K562 (cell line): ENCODE measurements around the gene PLPP1. TPM values are rescaled to one million over a fixed set of nuclear protein-coding genes. Genes with fewer than 3 reads are reported as not detected.

Experiments used
- ATAC-seq: fragments of 200-7000 bp; cut with Tn5 transposase; 3 replicates; pipeline ENCODE4 v1.9.1; 2020; ENCODE audit warnings: moderate library complexity
- BruUV-seq: library from RNA; stranded (reverse); fragments of 400-500 nt; replicated peaks from 2 replicates; lab custom pipeline; 2021; lab: Mats Ljungman, UMichigan
- CTCF ChIA-PET: fragments of 300-600 bp; formaldehyde crosslinking; extraction: SDS; loops from one replicate; lab custom pipeline; 2021; ENCODE audit warnings: low intra/inter-chr PET ratio; lab: Yijun Ruan, JAX
- POLR2A ChIA-PET: fragments of 300-600, 350-650 bp; sonication (Branson Sonifier 250); formaldehyde crosslinking; extraction: SDS; loops from one replicate; lab custom pipeline; 2021; ENCODE audit warnings: antibody characterized with exemption, inconsistent platforms; lab: Yijun Ruan, JAX
- DNase-seq, 4 experiments: peaks; one replicate each; pipeline versions ENCODE4 v3.0.0 to v3.0.0-alpha.2; 2011 to 2018; ENCODE audit warnings: low spot score in 3 of 4, mixed read lengths in 3 of 4; ENCODE audit errors: extremely low read depth in 1 of 4
- FAIRE-seq: peaks from 2 replicates; lab custom pipeline; 2011; peaks lifted over from hg19 to GRCh38; lab: Jason Lieb, UNC
- H2AFZ ChIP-seq: 2 replicates; pipeline ENCODE4 v1.6.0; 2011; ENCODE audit warnings: low read depth, low read length, control low read depth, inconsistent platforms
- H3K27ac ChIP-seq: fragments of 200-600 bp; 3 replicates; pipeline ENCODE4 v1.8.0; 2011; ENCODE audit warnings: low read depth, mild to moderate bottlenecking, control low read depth, inconsistent platforms, low read length, moderate library complexity, mixed read lengths; ENCODE audit errors: extremely low read depth
- H3K27me3 ChIP-seq, 2 experiments: fragments of 300-600 bp in 1 of 2; 2 replicates in 1 of 2; 3 replicates in 1 of 2; pipeline versions ENCODE4 v1.6.0 to v1.8.0; 2011; ENCODE audit warnings: inconsistent platforms in 2 of 2, low read length in 2 of 2, mild to moderate bottlenecking in 1 of 2, mixed read lengths in 1 of 2, moderate library complexity in 1 of 2; ENCODE audit not compliant: control insufficient read depth in 2 of 2, insufficient read depth in 2 of 2
- H3K36me3 ChIP-seq: fragments of 300-600 bp; 3 replicates; pipeline ENCODE4 v1.8.0; 2011; ENCODE audit warnings: mild to moderate bottlenecking, low read length, inconsistent platforms; ENCODE audit not compliant: control insufficient read depth, insufficient read depth
- H3K4me1 ChIP-seq, 2 experiments: fragments of 200-600 bp in 1 of 2; replicated peaks in 1 of 2; 2 replicates in 1 of 2; 3 replicates in 1 of 2; pipeline versions ENCODE4 v1.5.1 to v1.8.0; 2011; ENCODE audit warnings: inconsistent platforms in 2 of 2, low read length in 2 of 2, mild to moderate bottlenecking in 1 of 2, mixed read lengths in 1 of 2, moderate library complexity in 1 of 2; ENCODE audit not compliant: control insufficient read depth in 2 of 2, insufficient read depth in 2 of 2
- H3K4me2 ChIP-seq: 2 replicates; pipeline ENCODE4 v1.6.1; 2011; ENCODE audit warnings: low read length, control low read depth, inconsistent platforms, mixed read lengths; ENCODE audit not compliant: insufficient read depth
- H3K4me3 ChIP-seq: fragments of 200-600 bp; sonication (generic), shearing (Covaris generic); 2 replicates; pipeline ENCODE4 v1.5.1; 2016; ENCODE audit warnings: control low read depth, inconsistent platforms
- H3K79me2 ChIP-seq: fragments of 200-600 bp; 3 replicates; pipeline ENCODE4 v1.8.0; 2011; ENCODE audit warnings: low read length, inconsistent platforms; ENCODE audit not compliant: control insufficient read depth, insufficient read depth
- H3K9ac ChIP-seq, 2 experiments: 2 replicates each; pipeline versions ENCODE4 v1.6.0 to v1.6.1; 2011; ENCODE audit warnings: low read depth in 2 of 2, low read length in 2 of 2, control low read depth in 1 of 2, inconsistent platforms in 1 of 2, mild to moderate bottlenecking in 1 of 2, mixed read lengths in 1 of 2; ENCODE audit not compliant: insufficient read depth in 1 of 2
- H3K9me1 ChIP-seq: one replicate; pipeline ENCODE4 v1.6.0; 2011; ENCODE audit warnings: inconsistent platforms, mild to moderate bottlenecking, low read length, moderate library complexity; ENCODE audit not compliant: control insufficient read depth, insufficient read depth
- H3K9me3 ChIP-seq: replicated peaks from 2 replicates; pipeline ENCODE4 v1.5.1; 2011; ENCODE audit warnings: low read depth, low read length, inconsistent platforms; ENCODE audit not compliant: control insufficient read depth, insufficient read depth
- H4K20me1 ChIP-seq: replicated peaks from 2 replicates; pipeline ENCODE4 v1.6.1; 2011; ENCODE audit warnings: low read length, inconsistent platforms, mixed read lengths; ENCODE audit not compliant: control insufficient read depth, insufficient read depth
- CBX8 ChIP-seq: fragments of 200-600 bp; sonication (generic); IDR thresholded peaks from 2 replicates; pipeline ENCODE4 v1.6.1; 2012; ENCODE audit warnings: borderline replicate concordance, mixed run types, low read depth, mild to moderate bottlenecking, moderate library complexity, mixed read lengths, low read length, control low read depth, inconsistent platforms; ENCODE audit not compliant: poor library complexity, severe bottlenecking; ENCODE audit errors: extremely low read depth
- DIDO1 ChIP-seq: fragments of 450-650 bp; IDR thresholded peaks from 2 replicates; pipeline ENCODE4 v1.6.1; 2016; ENCODE audit warnings: low read depth, missing biosample characterization, missing genetic modification characterization
- EZH2 ChIP-seq: IDR thresholded peaks from 2 replicates; pipeline ENCODE4 v1.6.1; 2012; ENCODE audit warnings: low read depth, mild to moderate bottlenecking, inconsistent platforms, low read length, borderline replicate concordance
- FIP1L1 ChIP-seq: fragments of 200-400 bp; formaldehyde crosslinking; IDR thresholded peaks from 2 replicates; pipeline ENCODE4 v1.6.1; 2018; ENCODE audit warnings: mild to moderate bottlenecking, low read depth, low read length; ENCODE audit not compliant: poor library complexity, severe bottlenecking
- FOS ChIP-seq: IDR thresholded peaks from 3 replicates; pipeline ENCODE4 v1.6.1; 2011; ENCODE audit not compliant: insufficient read length; ENCODE audit errors: extremely low read depth
- NBN ChIP-seq: fragments of 450-650 bp; IDR thresholded peaks from 2 replicates; pipeline ENCODE4 v1.6.1; 2016; ENCODE audit warnings: low read depth, mild to moderate bottlenecking
- SETDB1 ChIP-seq: IDR thresholded peaks from one replicate; pipeline ENCODE4 v1.6.1; 2012; ENCODE audit warnings: low read length, control low read depth, inconsistent platforms
- SMARCB1 ChIP-seq: IDR thresholded peaks from 2 replicates; pipeline ENCODE4 v1.6.1; 2011; ENCODE audit warnings: improper control_type of control experiment, low read depth; ENCODE audit not compliant: insufficient read length
- TEAD2 ChIP-seq: fragments of 450-650 bp; IDR thresholded peaks from 2 replicates; pipeline ENCODE4 v1.6.1; 2016; ENCODE audit warnings: missing genetic modification characterization, control low read depth, missing compliant biosample characterization
- ZNF12 ChIP-seq: sonication (generic); formaldehyde crosslinking; IDR thresholded peaks from 2 replicates; pipeline ENCODE4 v1.4.0; 2020; ENCODE audit warnings: mild to moderate bottlenecking, missing genetic modification reagents
- ZNF354B ChIP-seq: fragments of 250-450 bp; sonication (Bioruptor Pico); IDR thresholded peaks from 2 replicates; pipeline ENCODE4 v1.4.0; 2020
- ZNF764 ChIP-seq: fragments of 250-450 bp; sonication (Bioruptor Pico); IDR thresholded peaks from 2 replicates; pipeline ENCODE4 v1.4.0; 2020; ENCODE audit warnings: low read depth, mild to moderate bottlenecking, moderate library complexity
- WGBS: fragments of 100-300 bp; shearing (Covaris generic); methylation state at CpG from one replicate; pipeline ENCODE4 v1.1.6; 2016; ENCODE audit warnings: low coverage, mixed read lengths; ENCODE audit not compliant: insufficient coverage; ENCODE audit errors: missing lambda C conversion rate; 5-methylcytosine and 5-hydroxymethylcytosine counted together
- in situ Hi-C: fragments of 300-500 bp; cut with MboI; formaldehyde crosslinking; loops from 4 replicates; pipeline ENCODE4 v1.15.0; 2018; ENCODE audit warnings: inconsistent platforms, mixed read lengths
- intact Hi-C: fragments of 100-400 bp; cut with micrococcal nuclease; formaldehyde crosslinking; loops from 2 replicates; pipeline ENCODE4 v1.14.2; 2022
- polyA plus RNA-seq, 8 experiments: library from polyadenylated mRNA; depleted of rRNA in 4 of 8; stranded (reverse) in 5 of 8; unstranded in 3 of 8; fragments of >200 nt; fragmentation: Nextera tagmentation in 2 of 8; fragmentation: Illumina TruSeq in 1 of 8; extraction: Ambion mirVana in 2 of 8; extraction: Trizol in 1 of 8; gene quantifications; 2 replicates each; pipeline versions ENCODE4 v1.2.1 to v1.2.3, GENCODE V29; 2011 to 2014; ENCODE audit warnings: inconsistent platforms in 1 of 8, missing spikeins in 1 of 8
- total RNA-seq, 7 experiments: library from RNA; depleted of rRNA in 6 of 7; stranded (reverse); fragments of >200 nt in 6 of 7; fragmentation: Illumina TruSeq in 2 of 7; extraction: Trizol in 2 of 7; gene quantifications; 2 replicates each; pipeline versions ENCODE4 v1.2.1 to v1.2.3, GENCODE V29; 2011 to 2021; ENCODE audit warnings: low replicate concordance in 1 of 7
- TF ChIP-seq, protein P1 (sequence below), 2 experiments: fragments of 250-450 bp in 1 of 2; fragments of 450-650 bp in 1 of 2; sonication (Bioruptor Pico) in 1 of 2; IDR thresholded peaks; 2 replicates each; pipeline versions ENCODE4 v1.6.1 to v1.8.0; 2016 to 2021; ENCODE audit warnings: mild to moderate bottlenecking in 2 of 2, moderate library complexity in 2 of 2, missing compliant biosample characterization in 1 of 2, missing genetic modification characterization in 1 of 2
- TF ChIP-seq, protein P2 (sequence below), 3 experiments: fragments of 200-800 bp in 1 of 3; fragments of 250-450 bp in 1 of 3; fragments of 450-650 bp in 1 of 3; sonication (Bioruptor Pico) in 1 of 3; sonication (Bioruptor generic) in 1 of 3; formaldehyde crosslinking in 1 of 3; IDR thresholded peaks; 2 replicates each; pipeline versions ENCODE4 v1.6.1 to v1.8.0; 2016 to 2022; ENCODE audit warnings: mild to moderate bottlenecking in 2 of 3, missing genetic modification characterization in 2 of 3, missing compliant biosample characterization in 1 of 3, moderate library complexity in 1 of 3
- TF ChIP-seq, protein P3 (sequence below): sonication (generic); formaldehyde crosslinking; IDR thresholded peaks from 2 replicates; pipeline ENCODE4 v1.8.1; 2023; ENCODE audit warnings: mild to moderate bottlenecking, missing genetic modification reagents

Gene PLPP1
- total and polyA plus RNA-seq, 9 of the 15 experiments (the other 6 are each of a cell fraction or from before 2014, with no cell fraction given) = 0.04 to 0.24 (median 0.04) TPM; not detected in 6

DNA sequence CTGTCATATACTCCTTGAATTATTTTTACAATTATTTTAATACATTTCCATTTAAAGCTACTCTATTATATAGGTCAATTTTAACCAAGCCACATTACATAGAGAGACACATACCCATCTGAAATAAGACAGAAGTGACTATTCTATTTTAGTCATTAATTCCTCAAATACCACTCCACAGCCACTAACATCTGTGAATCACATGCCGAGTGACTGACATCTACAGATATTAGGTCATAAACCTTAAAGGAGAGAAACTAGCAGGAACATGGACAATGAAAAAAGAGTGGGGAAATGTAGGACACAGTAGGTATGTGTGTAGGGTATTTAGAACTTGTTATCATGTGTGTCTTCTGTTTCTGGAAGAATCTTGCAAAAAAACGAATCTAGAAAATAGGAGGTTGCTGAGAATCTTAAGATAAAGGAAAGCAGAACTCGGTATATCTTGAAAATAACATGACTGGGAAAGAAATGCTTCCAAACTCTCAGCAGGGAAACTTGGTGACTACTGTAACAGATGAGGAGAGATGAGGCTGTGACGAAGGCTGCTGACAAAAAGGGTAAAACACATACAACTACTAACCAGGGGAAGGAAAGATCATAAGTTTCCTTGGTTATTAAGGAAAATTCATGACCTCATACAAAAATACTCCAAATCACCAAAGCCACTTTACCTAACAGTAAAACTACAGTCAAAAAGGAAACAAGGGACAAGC, 84.6 kb downstream of the PLPP1 start:
- Histone ChIP-seq H3K27me3 (peaks cover 4 to 8% of the 10 kb centered on the region in 2 experiments; a peak in 4 of 5 replicates), H3K36me3 (no peaks in the 10 kb centered on the region), H3K4me2 (no peak overlapping the region), H3K9ac (no peak overlapping the region), H3K4me3 (no peak overlapping the region), H3K9me1 (no peaks in the 10 kb centered on the region), H3K79me2 (no peaks in the 10 kb centered on the region), H3K27ac (no peak overlapping the region), H3K9me3 (no peaks in the 10 kb centered on the region), H3K4me1 (no peaks in the 10 kb centered on the region), H4K20me1 (no peaks in the 10 kb centered on the region), H2AFZ (no peak overlapping the region)
- no peak for DNase-seq
- no peak for ATAC-seq
- WGBS = 4% methylated on average over 4 of the region's 4 CpGs
- FAIRE-seq = no peak
- intact Hi-C loops (no loop called here), in situ Hi-C loops (no loop called here)
- BruUV-seq = no TSS peak
- POLR2A ChIA-PET = no interaction called here
- CTCF ChIA-PET = no interaction called here
- TF ChIP-seq, protein P1, sequence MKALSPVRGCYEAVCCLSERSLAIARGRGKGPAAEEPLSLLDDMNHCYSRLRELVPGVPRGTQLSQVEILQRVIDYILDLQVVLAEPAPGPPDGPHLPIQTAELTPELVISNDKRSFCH (CRISPR knock-in tag; IDR thresholded peaks at IDR 0.05) = no peak
- TF ChIP-seq, protein P1 (tag; IDR thresholded peaks at IDR 0.05) = no peak
- TF ChIP-seq EZH2 (no peak), TEAD2 (no peak), ZNF764 (CRISPR knock-in tag) (no peak), DIDO1 (tag) (no peak), NBN (no peak), FOS (no peak), CBX8 (no peak), SMARCB1 (no peak), ZNF12 (CRISPR knock-in tag) (no peak), SETDB1 (no peak), ZNF354B (no peak), FIP1L1 (no peak)
- TF ChIP-seq, protein P2, sequence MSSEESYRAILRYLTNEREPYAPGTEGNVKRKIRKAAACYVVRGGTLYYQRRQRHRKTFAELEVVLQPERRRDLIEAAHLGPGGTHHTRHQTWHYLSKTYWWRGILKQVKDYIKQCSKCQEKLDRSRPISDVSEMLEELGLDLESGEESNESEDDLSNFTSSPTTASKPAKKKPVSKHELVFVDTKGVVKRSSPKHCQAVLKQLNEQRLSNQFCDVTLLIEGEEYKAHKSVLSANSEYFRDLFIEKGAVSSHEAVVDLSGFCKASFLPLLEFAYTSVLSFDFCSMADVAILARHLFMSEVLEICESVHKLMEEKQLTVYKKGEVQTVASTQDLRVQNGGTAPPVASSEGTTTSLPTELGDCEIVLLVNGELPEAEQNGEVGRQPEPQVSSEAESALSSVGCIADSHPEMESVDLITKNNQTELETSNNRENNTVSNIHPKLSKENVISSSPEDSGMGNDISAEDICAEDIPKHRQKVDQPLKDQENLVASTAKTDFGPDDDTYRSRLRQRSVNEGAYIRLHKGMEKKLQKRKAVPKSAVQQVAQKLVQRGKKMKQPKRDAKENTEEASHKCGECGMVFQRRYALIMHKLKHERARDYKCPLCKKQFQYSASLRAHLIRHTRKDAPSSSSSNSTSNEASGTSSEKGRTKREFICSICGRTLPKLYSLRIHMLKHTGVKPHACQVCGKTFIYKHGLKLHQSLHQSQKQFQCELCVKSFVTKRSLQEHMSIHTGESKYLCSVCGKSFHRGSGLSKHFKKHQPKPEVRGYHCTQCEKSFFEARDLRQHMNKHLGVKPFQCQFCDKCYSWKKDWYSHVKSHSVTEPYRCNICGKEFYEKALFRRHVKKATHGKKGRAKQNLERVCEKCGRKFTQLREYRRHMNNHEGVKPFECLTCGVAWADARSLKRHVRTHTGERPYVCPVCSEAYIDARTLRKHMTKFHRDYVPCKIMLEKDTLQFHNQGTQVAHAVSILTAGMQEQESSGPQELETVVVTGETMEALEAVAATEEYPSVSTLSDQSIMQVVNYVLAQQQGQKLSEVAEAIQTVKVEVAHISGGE (CRISPR knock-in tag; IDR thresholded peaks at IDR 0.05) = no peak
- TF ChIP-seq, protein P3, sequence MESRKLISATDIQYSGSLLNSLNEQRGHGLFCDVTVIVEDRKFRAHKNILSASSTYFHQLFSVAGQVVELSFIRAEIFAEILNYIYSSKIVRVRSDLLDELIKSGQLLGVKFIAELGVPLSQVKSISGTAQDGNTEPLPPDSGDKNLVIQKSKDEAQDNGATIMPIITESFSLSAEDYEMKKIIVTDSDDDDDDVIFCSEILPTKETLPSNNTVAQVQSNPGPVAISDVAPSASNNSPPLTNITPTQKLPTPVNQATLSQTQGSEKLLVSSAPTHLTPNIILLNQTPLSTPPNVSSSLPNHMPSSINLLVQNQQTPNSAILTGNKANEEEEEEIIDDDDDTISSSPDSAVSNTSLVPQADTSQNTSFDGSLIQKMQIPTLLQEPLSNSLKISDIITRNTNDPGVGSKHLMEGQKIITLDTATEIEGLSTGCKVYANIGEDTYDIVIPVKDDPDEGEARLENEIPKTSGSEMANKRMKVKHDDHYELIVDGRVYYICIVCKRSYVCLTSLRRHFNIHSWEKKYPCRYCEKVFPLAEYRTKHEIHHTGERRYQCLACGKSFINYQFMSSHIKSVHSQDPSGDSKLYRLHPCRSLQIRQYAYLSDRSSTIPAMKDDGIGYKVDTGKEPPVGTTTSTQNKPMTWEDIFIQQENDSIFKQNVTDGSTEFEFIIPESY = no peak
